ENCODE results near the gene ANGEL1. TPM values are rescaled to one million over a fixed set of nuclear protein-coding genes. Genes with fewer than 3 reads are reported as not detected.

ANGEL1 gene
- total and polyA plus RNA-seq, 5 donors = 12.8 to 24.9 (median 20.0) TPM

GRCh38 chr14:76836029-76836630, 23.4 kb upstream of the ANGEL1 start:
- 84% methylated on average over 13 of the region's 13 CpGs for WGBS
- peak in 2 of 3 donors; percentile 46 to 77 for DNase-seq
- no peak overlapping the region for H3K4me3 ChIP-seq (ENCODE audit: low read length)
- H3K27ac ChIP-seq (ENCODE audit: low read length) = no peak overlapping the region
- H3K27me3 ChIP-seq (ENCODE audit: control insufficient read depth, insufficient read depth) = no peaks in the 10 kb centered on the region
- H3K9me3 ChIP-seq (ENCODE audit: control insufficient read depth, low read length) = no peaks in the 10 kb centered on the region
- intact Hi-C loops (cut with DNase I) = no loop called here
- ATAC-seq = no peak
- no peaks in the 10 kb centered on the region for H3K4me1 ChIP-seq (ENCODE audit: control insufficient read depth, insufficient read depth, low read length)

- Histone ChIP-seq H3K4me3 (ENCODE audit: low read length) (no peak overlapping the region), H3K9me3 (ENCODE audit: control insufficient read depth, low read length) (no peaks in the 10 kb centered on the region), H3K4me1 (ENCODE audit: control insufficient read depth, insufficient read depth, low read length) (peaks cover 3% of the 10 kb centered on the region), H3K27ac (ENCODE audit: low read length) (no peak overlapping the region), H3K27me3 (ENCODE audit: control insufficient read depth, insufficient read depth) (no peaks in the 10 kb centered on the region)
- ATAC-seq (peak in 1 of 2 donors; percentile 42), DNase-seq (no peak)
- 54% methylated on average over 7 of the region's 7 CpGs for WGBS
- intact Hi-C loops (cut with DNase I) = no loop called here
These were observed 21.6 kb upstream of the ANGEL1 start for GRCh38 chr14:76834241-76834661.

- WGBS = 82% methylated on average over 2 of the region's 2 CpGs
- no peak overlapping the region for H3K27ac ChIP-seq (ENCODE audit: low read length)
These were observed 20.3 kb upstream of the ANGEL1 start for GRCh38 chr14:76833011-76833410.

GRCh38 chr14:76832503-76832988, 19.9 kb upstream of the ANGEL1 start:
- ATAC-seq = peak; percentile 8 to 9
- 73% methylated on average over 1 of the region's 1 CpG for WGBS
- DNase-seq = no peak
- Histone ChIP-seq H3K27me3 (ENCODE audit: control insufficient read depth, insufficient read depth) (no peaks in the 10 kb centered on the region), H3K4me1 (ENCODE audit: control insufficient read depth, insufficient read depth, low read length) (peaks cover 3% of the 10 kb centered on the region), H3K27ac (ENCODE audit: low read length) (no peak overlapping the region), H3K4me3 (ENCODE audit: low read length) (no peak overlapping the region), H3K9me3 (ENCODE audit: control insufficient read depth, low read length) (no peaks in the 10 kb centered on the region)
- intact Hi-C loops (cut with DNase I) = no loop called here

More at GRCh38 chr14:76833011-76833410, 20.3 kb upstream of the ANGEL1 start:
- Histone ChIP-seq H3K4me1 (ENCODE audit: control insufficient read depth, insufficient read depth, low read length) (peaks cover 3% of the 10 kb centered on the region), H3K4me3 (ENCODE audit: low read length) (no peak overlapping the region), H3K27me3 (ENCODE audit: control insufficient read depth, insufficient read depth) (no peaks in the 10 kb centered on the region), H3K9me3 (ENCODE audit: control insufficient read depth, low read length) (no peaks in the 10 kb centered on the region)
- no peak for ATAC-seq
- DNase-seq = no peak
- intact Hi-C loops (cut with DNase I) = no loop called here

- H3K27ac ChIP-seq (ENCODE audit: low read length) = no peak overlapping the region
These were observed 17.9 kb upstream of the ANGEL1 start for GRCh38 chr14:76830556-76830955.

GRCh38 chr14:76829650-76830421, 17.2 kb upstream of the ANGEL1 start:
- DNase-seq (peak; percentile 88 to 96 (median 91)), ATAC-seq (peak; percentile 67 to 85)
- H3K27ac ChIP-seq (ENCODE audit: low read length) = peak overlapping the region; percentile 6
- H3K4me1 ChIP-seq (ENCODE audit: control insufficient read depth, insufficient read depth, low read length) = peaks cover 3% of the 10 kb centered on the region
- intact Hi-C loops (cut with DNase I) = no loop called here
- 55% methylated on average over 7 of the region's 7 CpGs for WGBS
- H3K27me3 ChIP-seq (ENCODE audit: control insufficient read depth, insufficient read depth) = no peaks in the 10 kb centered on the region
- no peaks in the 10 kb centered on the region for H3K9me3 ChIP-seq (ENCODE audit: control insufficient read depth, low read length)
- no peak overlapping the region for H3K4me3 ChIP-seq (ENCODE audit: low read length)

More at GRCh38 chr14:76830556-76830955, 17.9 kb upstream of the ANGEL1 start:
- peaks cover 3% of the 10 kb centered on the region for H3K4me1 ChIP-seq (ENCODE audit: control insufficient read depth, insufficient read depth, low read length)
- H3K27me3 ChIP-seq (ENCODE audit: control insufficient read depth, insufficient read depth) = no peaks in the 10 kb centered on the region
- no peak for ATAC-seq
- intact Hi-C loops (cut with DNase I) = no loop called here
- no peak for DNase-seq
- 90% methylated on average over 4 of the region's 4 CpGs for WGBS
- H3K9me3 ChIP-seq (ENCODE audit: control insufficient read depth, low read length) = no peaks in the 10 kb centered on the region
- no peak overlapping the region for H3K4me3 ChIP-seq (ENCODE audit: low read length)

GRCh38 chr14:76829013-76829365, 16.3 kb upstream of the ANGEL1 start:
- H3K9me3 ChIP-seq (ENCODE audit: control insufficient read depth, low read length) = no peaks in the 10 kb centered on the region
- H3K4me1 ChIP-seq (ENCODE audit: control insufficient read depth, insufficient read depth, low read length) = peaks cover 3% of the 10 kb centered on the region
- 45% methylated on average over 3 of the region's 3 CpGs for WGBS
- no peak overlapping the region for H3K4me3 ChIP-seq (ENCODE audit: low read length)
- no peaks in the 10 kb centered on the region for H3K27me3 ChIP-seq (ENCODE audit: control insufficient read depth, insufficient read depth)
- DNase-seq (peak; percentile 58 to 75 (median 71)), ATAC-seq (peak; percentile 69 to 88)
- intact Hi-C loops (cut with DNase I) = no loop called here
- H3K27ac ChIP-seq (ENCODE audit: low read length) = no peak overlapping the region

- Histone ChIP-seq H3K9me3 (ENCODE audit: control insufficient read depth, low read length) (no peaks in the 10 kb centered on the region), H3K27ac (ENCODE audit: low read length) (peak overlapping the region; percentile 15), H3K27me3 (ENCODE audit: control insufficient read depth, insufficient read depth) (no peaks in the 10 kb centered on the region), H3K4me1 (ENCODE audit: control insufficient read depth, insufficient read depth, low read length) (peaks cover 3% of the 10 kb centered on the region), H3K4me3 (ENCODE audit: low read length) (peak overlapping the region; percentile 34)
- WGBS = 59% methylated on average over 17 of the region's 17 CpGs
- ATAC-seq (no peak), DNase-seq (no peak)
- intact Hi-C loops (cut with DNase I) = no loop called here
These were observed 15.8 kb upstream of the ANGEL1 start for GRCh38 chr14:76828339-76829012.

- peak; percentile 75 to 87 (median 81) for DNase-seq
- WGBS = 61% methylated on average over 9 of the region's 9 CpGs
- intact Hi-C loops (cut with DNase I) = no loop called here
- Histone ChIP-seq H3K27me3 (ENCODE audit: control insufficient read depth, insufficient read depth) (no peaks in the 10 kb centered on the region), H3K4me3 (ENCODE audit: low read length) (peak overlapping the region; percentile 34), H3K27ac (ENCODE audit: low read length) (peak overlapping the region; percentile 15), H3K4me1 (ENCODE audit: control insufficient read depth, insufficient read depth, low read length) (peaks cover 3% of the 10 kb centered on the region), H3K9me3 (ENCODE audit: control insufficient read depth, low read length) (no peaks in the 10 kb centered on the region)
- ATAC-seq = peak; percentile 67 to 68
These were observed 15.1 kb upstream of the ANGEL1 start for GRCh38 chr14:76827696-76828296.

GRCh38 chr14:76826122-76826521, 13.4 kb upstream of the ANGEL1 start, which contains the start of gene LRRC74A:
Gene LRRC74A (plus strand): TSS chr14:76826408. CDS start chr14:76826698, 290 bp downstream.
- intact Hi-C loops (cut with DNase I) = no loop called here
- DNase-seq = no peak
- no peaks in the 10 kb centered on the region for H3K9me3 ChIP-seq (ENCODE audit: control insufficient read depth, low read length)
- no peak within 1 kb of the TSS for H3K4me3 ChIP-seq (ENCODE audit: low read length)
- 95% methylated on average over 2 of the region's 2 CpGs for WGBS
- H3K27ac ChIP-seq (ENCODE audit: low read length) = no peak within 1 kb of the TSS
- ATAC-seq = no peak
- no peaks in the 10 kb centered on the region for H3K27me3 ChIP-seq (ENCODE audit: control insufficient read depth, insufficient read depth)
- peaks cover 3% of the 10 kb centered on the region for H3K4me1 ChIP-seq (ENCODE audit: control insufficient read depth, insufficient read depth, low read length)

Data from right cardiac atrium (tissue), 5 donors.